ENCODE data around the gene CDCA7.
"Not testable (repeated sequence)": the region's sequence is repeated elsewhere in the genome, so short reads cannot be mapped to it uniquely, and the experiment has no call there.

The CDCA7 gene

DNA sequence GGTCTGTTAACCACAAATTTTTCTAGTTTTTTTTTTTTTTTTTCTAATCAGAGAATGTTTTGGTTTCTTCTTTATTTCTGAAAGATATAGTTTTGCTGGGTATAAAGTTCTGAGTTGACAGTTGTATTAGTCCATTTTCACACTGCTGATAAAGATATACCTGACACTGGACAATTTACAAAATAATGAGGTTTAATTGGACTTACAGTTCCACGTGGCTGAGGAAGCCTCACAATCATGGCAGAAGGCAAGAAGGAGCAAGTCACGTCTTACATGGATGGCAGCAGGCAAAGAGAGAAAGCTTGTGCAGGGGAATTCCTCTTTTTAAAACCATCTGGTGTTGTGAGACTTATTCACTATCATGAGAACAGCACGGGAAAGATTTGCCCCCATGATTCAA lies 21.7 kb upstream of the CDCA7 start:
- H2BK120ac ChIP-seq (ENCODE audit: low read depth, low read length); H4K8ac ChIP-seq (ENCODE audit: low read length); H3K4me1 ChIP-seq (ENCODE audit: control insufficient read depth, insufficient read depth, low read depth, low read length); H3K18ac ChIP-seq (ENCODE audit: low read depth in 1 of 2, low read length in 2 of 2); H2BK12ac ChIP-seq (ENCODE audit: low read length in 2 of 2); H3K36me3 ChIP-seq (ENCODE audit: control insufficient read depth in 1 of 2, insufficient read depth in 2 of 2, low read depth in 1 of 2, low read length in 2 of 2); H2BK5ac ChIP-seq (ENCODE audit: low read depth, low read length, poor library complexity, severe bottlenecking); H2BK15ac ChIP-seq (ENCODE audit: low read depth, poor library complexity, severe bottlenecking); H3K9ac ChIP-seq (ENCODE audit: low read length); H2AFZ ChIP-seq (ENCODE audit: low read depth, low read length); H3K23ac ChIP-seq (ENCODE audit: low read length in 2 of 2); H3K27ac ChIP-seq (ENCODE audit: low read length, poor library complexity, severe bottlenecking); H3K4ac ChIP-seq (ENCODE audit: low read depth in 1 of 2, low read length in 2 of 2); DNase-seq; H4K91ac ChIP-seq (ENCODE audit: low read length); H3K14ac ChIP-seq (ENCODE audit: low read length in 2 of 2); H3K27me3 ChIP-seq (ENCODE audit: control insufficient read depth in 1 of 2, insufficient read depth in 1 of 2, low read length in 2 of 2); H3K4me3 ChIP-seq (ENCODE audit: insufficient read depth in 1 of 2, low read depth in 1 of 2, low read length in 2 of 2); H3K4me2 ChIP-seq (ENCODE audit: low read length, poor library complexity, severe bottlenecking); H3K79me1 ChIP-seq (replicated peaks; ENCODE audit: low read length, poor library complexity, severe bottlenecking); H2AK5ac ChIP-seq (ENCODE audit: low read length, severe bottlenecking): not testable (repeated sequence)
- WGBS, result 61% methylated on average over 3 of the region's 3 CpGs
- H3K9me3 ChIP-seq (ENCODE audit: control insufficient read depth, low read length), result peaks cover 40% of the 10 kb centered on the region

DNA sequence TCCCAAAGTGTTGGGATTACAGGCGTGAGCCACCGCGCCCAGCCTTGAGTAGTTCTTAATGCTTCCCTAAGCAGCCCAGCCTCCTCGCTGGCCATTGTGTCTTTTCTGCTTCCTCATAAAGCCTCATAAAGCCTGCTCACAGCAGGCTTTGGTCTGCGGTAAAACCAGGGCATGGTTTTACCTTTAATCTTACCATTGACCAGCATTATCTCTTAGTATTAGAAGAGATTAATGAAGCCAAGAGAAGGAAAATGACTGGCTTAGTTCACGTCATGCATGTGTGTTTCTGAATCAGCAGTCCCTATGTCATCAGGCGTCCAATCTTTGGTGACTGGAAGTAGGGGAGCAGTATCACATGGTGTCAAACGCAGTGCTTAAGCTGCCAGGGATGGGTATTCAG lies 14.9 kb upstream of the CDCA7 start:
- Histone ChIP-seq H3K9ac (ENCODE audit: low read length) (no peak overlapping the region), H3K23ac (ENCODE audit: low read length in 2 of 2) (no peak overlapping the region), H2BK5ac (ENCODE audit: low read depth, low read length, poor library complexity, severe bottlenecking) (no peak overlapping the region), H3K4ac (ENCODE audit: low read depth in 1 of 2, low read length in 2 of 2) (no peak overlapping the region), H2BK15ac (ENCODE audit: low read depth, poor library complexity, severe bottlenecking) (no peak overlapping the region), H3K4me1 (ENCODE audit: control insufficient read depth, insufficient read depth, low read depth, low read length) (no peaks in the 10 kb centered on the region), H3K36me3 (ENCODE audit: control insufficient read depth in 1 of 2, insufficient read depth in 2 of 2, low read depth in 1 of 2, low read length in 2 of 2) (no peaks in the 10 kb centered on the region), H3K4me2 (ENCODE audit: low read length, poor library complexity, severe bottlenecking) (no peak overlapping the region), H2BK12ac (ENCODE audit: low read length in 2 of 2) (no peak overlapping the region), H4K8ac (ENCODE audit: low read length) (no peak overlapping the region), H3K4me3 (ENCODE audit: insufficient read depth in 1 of 2, low read depth in 1 of 2, low read length in 2 of 2) (no peak overlapping the region), H4K91ac (ENCODE audit: low read length) (no peak overlapping the region), H2AK5ac (ENCODE audit: low read length, severe bottlenecking) (no peak overlapping the region), H3K18ac (ENCODE audit: low read depth in 1 of 2, low read length in 2 of 2) (no peak overlapping the region), H3K27me3 (ENCODE audit: control insufficient read depth in 1 of 2, insufficient read depth in 1 of 2, low read length in 2 of 2) (no peaks in the 10 kb centered on the region), H2BK120ac (ENCODE audit: low read depth, low read length) (no peak overlapping the region), H3K27ac (ENCODE audit: low read length, poor library complexity, severe bottlenecking) (no peak overlapping the region), H3K9me3 (ENCODE audit: control insufficient read depth, low read length) (peaks cover 12% of the 10 kb centered on the region), H2AFZ (ENCODE audit: low read depth, low read length) (no peak overlapping the region), H3K14ac (ENCODE audit: low read length in 2 of 2) (no peak overlapping the region), H3K79me1 (replicated peaks; ENCODE audit: low read length, poor library complexity, severe bottlenecking) (no peaks in the 10 kb centered on the region)
- no peak for DNase-seq
- WGBS, result 98% methylated on average over 7 of the region's 8 CpGs

DNA sequence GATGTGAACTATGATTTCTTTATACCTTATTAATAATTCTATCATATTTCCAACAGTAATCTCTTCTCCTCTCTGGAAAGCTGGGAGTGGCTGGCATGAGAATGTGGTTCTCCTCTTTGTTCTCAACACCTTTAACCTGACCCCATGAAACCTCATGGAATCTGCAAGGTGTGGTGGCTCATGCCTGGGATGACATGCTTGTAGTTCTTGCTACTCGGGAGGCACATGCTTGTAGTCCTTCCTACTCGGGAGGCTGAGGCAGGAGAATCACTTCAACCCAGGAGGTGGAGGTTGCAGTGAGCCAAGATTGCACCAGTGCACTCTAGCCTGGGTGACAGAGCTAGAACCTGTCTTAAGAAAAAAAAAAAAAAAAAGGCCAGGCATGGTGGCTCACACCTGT lies 10.8 kb upstream of the CDCA7 start:
- Histone ChIP-seq H2AK5ac (ENCODE audit: low read length, severe bottlenecking) (no peak overlapping the region), H2BK15ac (ENCODE audit: low read depth, poor library complexity, severe bottlenecking) (no peak overlapping the region), H3K4ac (ENCODE audit: low read depth in 1 of 2, low read length in 2 of 2) (no peak overlapping the region), H3K4me1 (ENCODE audit: control insufficient read depth, insufficient read depth, low read depth, low read length) (peaks cover 4% of the 10 kb centered on the region), H3K27me3 (ENCODE audit: control insufficient read depth in 1 of 2, insufficient read depth in 1 of 2, low read length in 2 of 2) (no peaks in the 10 kb centered on the region), H2AFZ (ENCODE audit: low read depth, low read length) (no peak overlapping the region), H3K18ac (ENCODE audit: low read depth in 1 of 2, low read length in 2 of 2) (no peak overlapping the region), H2BK5ac (ENCODE audit: low read depth, low read length, poor library complexity, severe bottlenecking) (no peak overlapping the region), H3K79me1 (replicated peaks; ENCODE audit: low read length, poor library complexity, severe bottlenecking) (no peaks in the 10 kb centered on the region), H4K91ac (ENCODE audit: low read length) (no peak overlapping the region), H2BK120ac (ENCODE audit: low read depth, low read length) (no peak overlapping the region), H3K14ac (ENCODE audit: low read length in 2 of 2) (no peak overlapping the region), H4K8ac (ENCODE audit: low read length) (no peak overlapping the region), H3K23ac (ENCODE audit: low read length in 2 of 2) (no peak overlapping the region), H3K9me3 (ENCODE audit: control insufficient read depth, low read length) (peaks cover 10% of the 10 kb centered on the region), H2BK12ac (ENCODE audit: low read length in 2 of 2) (no peak overlapping the region), H3K9ac (ENCODE audit: low read length) (no peak overlapping the region), H3K4me3 (ENCODE audit: insufficient read depth in 1 of 2, low read depth in 1 of 2, low read length in 2 of 2) (no peak overlapping the region), H3K27ac (ENCODE audit: low read length, poor library complexity, severe bottlenecking) (no peak overlapping the region), H3K36me3 (ENCODE audit: control insufficient read depth in 1 of 2, insufficient read depth in 2 of 2, low read depth in 1 of 2, low read length in 2 of 2) (no peaks in the 10 kb centered on the region), H3K4me2 (ENCODE audit: low read length, poor library complexity, severe bottlenecking) (no peak overlapping the region)
- DNase-seq, result no peak
- 85% methylated on average over 2 of the region's 2 CpGs for WGBS

DNA sequence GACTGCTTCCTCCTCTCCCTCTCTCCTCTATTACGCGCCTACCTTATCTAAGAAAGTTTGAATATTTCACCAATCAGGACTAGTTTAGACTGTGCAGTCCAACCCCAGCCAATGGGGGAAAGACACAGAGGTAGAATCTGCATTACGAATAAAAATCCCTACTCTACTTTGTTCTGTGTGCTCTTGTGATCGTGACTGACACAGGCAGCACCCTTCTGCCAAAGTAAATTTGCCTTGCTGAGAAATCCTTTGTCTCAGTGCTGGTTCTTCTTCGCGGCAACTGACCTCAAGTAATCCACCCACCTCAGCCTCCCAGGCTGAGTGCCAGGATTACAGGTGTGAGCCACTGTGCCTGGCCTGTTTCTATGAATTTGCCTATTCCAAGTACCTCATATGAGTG lies 8.6 kb upstream of the CDCA7 start:
- H3K9me3 ChIP-seq (ENCODE audit: control insufficient read depth, low read length), result peaks cover 10% of the 10 kb centered on the region
- H4K8ac ChIP-seq (ENCODE audit: low read length), result no peak overlapping the region
- H3K18ac ChIP-seq (ENCODE audit: low read depth in 1 of 2, low read length in 2 of 2), result no peak overlapping the region
- no peak overlapping the region for H2AFZ ChIP-seq (ENCODE audit: low read depth, low read length)
- no peaks in the 10 kb centered on the region for H3K79me1 ChIP-seq (replicated peaks; ENCODE audit: low read length, poor library complexity, severe bottlenecking)
- H3K27me3 ChIP-seq (ENCODE audit: control insufficient read depth in 1 of 2, insufficient read depth in 1 of 2, low read length in 2 of 2), result peaks cover 0 to 5% of the 10 kb centered on the region in 2 experiments
- H3K27ac ChIP-seq (ENCODE audit: low read length, poor library complexity, severe bottlenecking), result no peak overlapping the region
- H2AK5ac ChIP-seq (ENCODE audit: low read length, severe bottlenecking), result no peak overlapping the region
- 81% methylated on average over 6 of the region's 6 CpGs for WGBS
- no peak overlapping the region for H3K9ac ChIP-seq (ENCODE audit: low read length)
- no peak overlapping the region for H2BK120ac ChIP-seq (ENCODE audit: low read depth, low read length)
- no peak overlapping the region for H3K23ac ChIP-seq (ENCODE audit: low read length in 2 of 2)
- no peak overlapping the region for H3K4ac ChIP-seq (ENCODE audit: low read depth in 1 of 2, low read length in 2 of 2)
- no peak for DNase-seq
- no peak overlapping the region for H2BK5ac ChIP-seq (ENCODE audit: low read depth, low read length, poor library complexity, severe bottlenecking)
- no peak overlapping the region for H3K4me2 ChIP-seq (ENCODE audit: low read length, poor library complexity, severe bottlenecking)
- no peak overlapping the region for H3K14ac ChIP-seq (ENCODE audit: low read length in 2 of 2)
- H3K4me1 ChIP-seq (ENCODE audit: control insufficient read depth, insufficient read depth, low read depth, low read length), result peaks cover 4% of the 10 kb centered on the region
- no peak overlapping the region for H2BK15ac ChIP-seq (ENCODE audit: low read depth, poor library complexity, severe bottlenecking)
- no peak overlapping the region for H4K91ac ChIP-seq (ENCODE audit: low read length)
- H3K4me3 ChIP-seq (ENCODE audit: insufficient read depth in 1 of 2, low read depth in 1 of 2, low read length in 2 of 2), result no peak overlapping the region
- H2BK12ac ChIP-seq (ENCODE audit: low read length in 2 of 2), result no peak overlapping the region
- no peaks in the 10 kb centered on the region for H3K36me3 ChIP-seq (ENCODE audit: control insufficient read depth in 1 of 2, insufficient read depth in 2 of 2, low read depth in 1 of 2, low read length in 2 of 2)

Measured in mesenchymal stem cell (in vitro differentiated cells and primary cell).